ENCODE results near the gene GHITM.
"Not testable (repeated sequence)": the region's sequence is repeated elsewhere in the genome, so short reads cannot be mapped to it uniquely, and the experiment has no call there.

The GHITM gene

GRCh38 chr10:84140036-84140379, 699 bp downstream of the GHITM start:
- no peak overlapping the region for H3K27ac ChIP-seq (ENCODE audit: low read depth, low read length)
- peaks cover 47% of the 10 kb centered on the region for H3K36me3 ChIP-seq (ENCODE audit: control insufficient read depth, low read length)
- H3K27me3 ChIP-seq (ENCODE audit: control insufficient read depth, low read length) = no peaks in the 10 kb centered on the region
- TF ChIP-seq EZH2phosphoT487 (IDR thresholded peaks at IDR 0.05; ENCODE audit: borderline replicate concordance, low read length) (no peak), CTCF (IDR thresholded peaks at IDR 0.05; ENCODE audit: low read depth, low read length, poor library complexity, severe bottlenecking) (no peak)
- H4K20me1 ChIP-seq (ENCODE audit: control insufficient read depth, insufficient read depth, low read depth, low read length) = no peaks in the 10 kb centered on the region
- H3K4me1 ChIP-seq (ENCODE audit: control insufficient read depth, low read length) = peaks cover 21% of the 10 kb centered on the region
- H3K9me2 ChIP-seq (replicated peaks; ENCODE audit: control insufficient read depth, low read length) = no peaks in the 10 kb centered on the region
- peak overlapping the region; percentile 85 for H3K4me2 ChIP-seq (ENCODE audit: low read length)
- no peaks in the 10 kb centered on the region for H3K9me3 ChIP-seq (ENCODE audit: control insufficient read depth, insufficient read depth, low read length)
- no peaks in the 10 kb centered on the region; the same call in 1 of the 2 replicates for H3F3A ChIP-seq (ENCODE audit: control insufficient read depth, insufficient read depth)
- H3K4me3 ChIP-seq (ENCODE audit: low read length) = peak overlapping the region; percentile 87
- H3K79me2 ChIP-seq (ENCODE audit: control insufficient read depth, low read length) = peaks cover 30% of the 10 kb centered on the region

- H3K4me2 ChIP-seq (ENCODE audit: low read length) = no peak overlapping the region
- no peaks in the 10 kb centered on the region for H3K27me3 ChIP-seq (ENCODE audit: control insufficient read depth, low read length)
- H3K79me2 ChIP-seq (ENCODE audit: control insufficient read depth, low read length) = peaks cover 3% of the 10 kb centered on the region; the same call in 1 of the 2 replicates
- no peaks in the 10 kb centered on the region for H4K20me1 ChIP-seq (ENCODE audit: control insufficient read depth, insufficient read depth, low read depth, low read length)
- TF ChIP-seq CTCF (IDR thresholded peaks at IDR 0.05; ENCODE audit: low read depth, low read length, poor library complexity, severe bottlenecking) (no peak), EZH2phosphoT487 (IDR thresholded peaks at IDR 0.05; ENCODE audit: borderline replicate concordance, low read length) (no peak)
- H3K9me3 ChIP-seq (ENCODE audit: control insufficient read depth, insufficient read depth, low read length) = no peaks in the 10 kb centered on the region
- H3K27ac ChIP-seq (ENCODE audit: low read depth, low read length) = no peak overlapping the region
- H3F3A ChIP-seq (ENCODE audit: control insufficient read depth, insufficient read depth) = peaks cover 4% of the 10 kb centered on the region; the same call in 1 of the 2 replicates
- H3K36me3 ChIP-seq (ENCODE audit: control insufficient read depth, low read length) = peaks cover 94% of the 10 kb centered on the region
- no peaks in the 10 kb centered on the region for H3K9me2 ChIP-seq (replicated peaks; ENCODE audit: control insufficient read depth, low read length)
- peaks cover 4% of the 10 kb centered on the region; the same call in 1 of the 2 replicates for H3K4me1 ChIP-seq (ENCODE audit: control insufficient read depth, low read length)
- H3K4me3 ChIP-seq (ENCODE audit: low read length) = no peak overlapping the region
Measured at GRCh38 chr10:84147347-84147746, 8.0 kb downstream of the GHITM start.

- H3K4me2 ChIP-seq (ENCODE audit: low read length); H3K27ac ChIP-seq (ENCODE audit: low read depth, low read length); H3K9me3 ChIP-seq (ENCODE audit: control insufficient read depth, insufficient read depth, low read length); H3K4me3 ChIP-seq (ENCODE audit: low read length); H3K79me2 ChIP-seq (ENCODE audit: control insufficient read depth, low read length); H3K9me2 ChIP-seq (replicated peaks; ENCODE audit: control insufficient read depth, low read length); H3K27me3 ChIP-seq (ENCODE audit: control insufficient read depth, low read length); H3K4me1 ChIP-seq (ENCODE audit: control insufficient read depth, low read length); H4K20me1 ChIP-seq (ENCODE audit: control insufficient read depth, insufficient read depth, low read depth, low read length); H3F3A ChIP-seq (ENCODE audit: control insufficient read depth, insufficient read depth): not testable (repeated sequence)
- H3K36me3 ChIP-seq (ENCODE audit: control insufficient read depth, low read length) = peaks cover 94% of the 10 kb centered on the region
- TF ChIP-seq CTCF (IDR thresholded peaks at IDR 0.05; ENCODE audit: low read depth, low read length, poor library complexity, severe bottlenecking) = peak; percentile 39
Measured at GRCh38 chr10:84148006-84148597, 8.8 kb downstream of the GHITM start.
